ENCODE measurements around the gene L3MBTL4. TPM values are rescaled to one million over a fixed set of nuclear protein-coding genes. Genes with fewer than 3 reads are reported as not detected.
"Not testable (repeated sequence)": the region's sequence is repeated elsewhere in the genome, so short reads cannot be mapped to it uniquely, and the experiment has no call there.

L3MBTL4 gene
- total and polyA plus RNA-seq, 12 donors, result 3.9 to 22.6 (median 8.7) TPM

DNA sequence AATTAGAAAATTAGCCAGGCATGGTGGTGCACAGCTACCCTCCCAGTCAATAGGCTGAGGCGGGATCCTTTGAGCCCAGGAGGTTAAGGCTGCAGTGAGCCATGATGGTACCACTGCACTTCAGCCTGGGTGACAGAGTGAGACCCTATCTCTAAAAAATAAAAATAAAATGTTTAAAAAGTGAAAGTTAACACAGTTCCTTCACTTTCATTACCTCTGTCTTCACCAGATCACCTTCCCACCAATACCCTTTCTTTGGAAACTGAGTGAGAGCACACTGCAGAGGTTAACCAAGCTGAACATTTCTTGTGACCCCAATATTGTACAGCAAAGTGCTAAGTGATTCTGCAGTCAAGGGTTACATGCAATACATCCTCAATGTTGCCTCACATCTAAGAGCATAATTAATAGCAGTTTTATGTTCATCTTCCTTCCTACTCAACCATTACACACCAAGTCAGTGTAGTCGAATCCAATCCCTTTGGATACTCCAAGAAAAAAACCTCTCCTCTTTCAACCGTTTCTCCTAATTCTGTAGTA, 1.7 kb downstream of the L3MBTL4 start:
- no peaks in the 10 kb centered on the region for H3K9me3 ChIP-seq (replicated peaks in 1 of 3)
- no peak for TF ChIP-seq POLR2A (IDR thresholded peaks at IDR 0.05)
- TF ChIP-seq, protein P1, sequence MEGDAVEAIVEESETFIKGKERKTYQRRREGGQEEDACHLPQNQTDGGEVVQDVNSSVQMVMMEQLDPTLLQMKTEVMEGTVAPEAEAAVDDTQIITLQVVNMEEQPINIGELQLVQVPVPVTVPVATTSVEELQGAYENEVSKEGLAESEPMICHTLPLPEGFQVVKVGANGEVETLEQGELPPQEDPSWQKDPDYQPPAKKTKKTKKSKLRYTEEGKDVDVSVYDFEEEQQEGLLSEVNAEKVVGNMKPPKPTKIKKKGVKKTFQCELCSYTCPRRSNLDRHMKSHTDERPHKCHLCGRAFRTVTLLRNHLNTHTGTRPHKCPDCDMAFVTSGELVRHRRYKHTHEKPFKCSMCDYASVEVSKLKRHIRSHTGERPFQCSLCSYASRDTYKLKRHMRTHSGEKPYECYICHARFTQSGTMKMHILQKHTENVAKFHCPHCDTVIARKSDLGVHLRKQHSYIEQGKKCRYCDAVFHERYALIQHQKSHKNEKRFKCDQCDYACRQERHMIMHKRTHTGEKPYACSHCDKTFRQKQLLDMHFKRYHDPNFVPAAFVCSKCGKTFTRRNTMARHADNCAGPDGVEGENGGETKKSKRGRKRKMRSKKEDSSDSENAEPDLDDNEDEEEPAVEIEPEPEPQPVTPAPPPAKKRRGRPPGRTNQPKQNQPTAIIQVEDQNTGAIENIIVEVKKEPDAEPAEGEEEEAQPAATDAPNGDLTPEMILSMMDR (IDR thresholded peaks at IDR 0.05), result no peak
- H3K27ac ChIP-seq, result peak overlapping the region in 1 of 5 donors; percentile 99
- peak overlapping the region in 1 of 4 donors; percentile 98 for H3K4me3 ChIP-seq
- H3K36me3 ChIP-seq (replicated peaks in 1 of 2), result no peaks in the 10 kb centered on the region
- WGBS, 4 donors, result 78 to 85% (median 80%) methylated on average over 3 of the region's 3 CpGs
- peaks cover 0 to 4% of the 10 kb centered on the region in 2 donors for H3K4me1 ChIP-seq (replicated peaks in 1 of 2)
- no peak for DNase-seq
- no peaks in the 10 kb centered on the region for H3K27me3 ChIP-seq
- intact Hi-C loops (cut with DNase I), result loop anchor here in 1 of 2 donors (10.0 kb wide), 2 partner anchors 158 to 518 kb away; partner anchors contain the start of gene TMEM200C

DNA sequence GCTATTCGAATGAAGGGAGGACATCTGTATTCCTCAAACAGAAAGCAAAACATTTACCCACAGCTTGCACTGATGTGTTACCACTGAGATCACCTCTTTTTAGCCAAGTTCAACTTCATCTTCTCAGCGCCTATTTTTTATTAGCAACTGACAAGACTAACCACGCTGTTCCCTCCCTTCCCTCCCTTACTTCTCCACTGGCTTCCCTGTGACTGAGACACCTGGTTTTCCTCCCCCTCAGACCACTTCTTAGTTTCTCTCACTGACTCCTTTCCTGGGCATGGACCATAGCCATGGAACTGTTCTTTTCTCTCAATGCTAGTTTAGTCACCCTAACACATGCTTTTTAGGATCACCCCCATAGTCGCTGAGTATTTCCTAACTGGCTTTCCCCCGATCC, 3.3 kb downstream of the L3MBTL4 start:
- H3K27me3 ChIP-seq, result no peaks in the 10 kb centered on the region
- H3K4me3 ChIP-seq, result no peak overlapping the region
- WGBS, 4 donors, result 62 to 81% (median 76%) methylated on average over 5 of the region's 5 CpGs
- no peaks in the 10 kb centered on the region for H3K9me3 ChIP-seq (replicated peaks in 1 of 3)
- peaks cover 0 to 14% of the 10 kb centered on the region in 2 donors for H3K4me1 ChIP-seq (replicated peaks in 1 of 2)
- intact Hi-C loops (cut with DNase I), result loop anchor here in 1 of 2 donors (10.0 kb wide), 2 partner anchors 157 to 517 kb away; partner anchors contain the start of gene TMEM200C
- H3K36me3 ChIP-seq (replicated peaks in 1 of 2), result no peaks in the 10 kb centered on the region
- TF ChIP-seq, protein P1 (IDR thresholded peaks at IDR 0.05), result no peak
- no peak for TF ChIP-seq POLR2A (IDR thresholded peaks at IDR 0.05)
- no peak for DNase-seq
- no peak overlapping the region for H3K27ac ChIP-seq

DNA sequence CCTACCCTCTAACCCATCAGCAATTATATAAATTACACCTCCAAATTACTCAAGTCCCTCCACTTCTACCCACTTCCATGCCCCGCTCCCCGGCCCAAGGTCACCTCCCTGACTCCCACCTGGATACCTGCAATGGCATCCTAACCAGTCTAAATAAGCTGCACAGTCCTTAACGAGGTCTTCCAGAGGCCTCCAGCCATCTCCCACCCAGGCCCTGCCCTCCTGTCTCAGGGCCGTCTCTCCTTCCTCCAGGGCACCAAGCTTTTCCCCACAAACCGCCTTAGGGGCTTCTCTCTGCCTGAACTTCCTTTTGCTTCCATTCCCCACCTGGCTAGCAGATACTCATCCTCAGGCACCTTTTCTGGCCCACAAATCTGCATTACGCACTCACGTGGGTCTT, 4.8 kb downstream of the L3MBTL4 start:
- H3K4me3 ChIP-seq, result no peak overlapping the region
- H3K27me3 ChIP-seq, result no peaks in the 10 kb centered on the region
- DNase-seq, result no peak
- H3K9me3 ChIP-seq (replicated peaks in 1 of 3), result no peaks in the 10 kb centered on the region
- WGBS, 4 donors, result 93 to 95% (median 95%) methylated on average over 7 of the region's 7 CpGs
- no peaks in the 10 kb centered on the region for H3K36me3 ChIP-seq (replicated peaks in 1 of 2)
- no peak for TF ChIP-seq POLR2A (IDR thresholded peaks at IDR 0.05)
- TF ChIP-seq, protein P1 (IDR thresholded peaks at IDR 0.05), result no peak
- intact Hi-C loops (cut with DNase I), result loop anchor here in 1 of 2 donors (10.0 kb wide), 2 partner anchors 155 to 515 kb away; partner anchors contain the start of gene TMEM200C
- H3K27ac ChIP-seq, result no peak overlapping the region
- H3K4me1 ChIP-seq (replicated peaks in 1 of 2), result peaks cover 3 to 27% of the 10 kb centered on the region in 2 donors

DNA sequence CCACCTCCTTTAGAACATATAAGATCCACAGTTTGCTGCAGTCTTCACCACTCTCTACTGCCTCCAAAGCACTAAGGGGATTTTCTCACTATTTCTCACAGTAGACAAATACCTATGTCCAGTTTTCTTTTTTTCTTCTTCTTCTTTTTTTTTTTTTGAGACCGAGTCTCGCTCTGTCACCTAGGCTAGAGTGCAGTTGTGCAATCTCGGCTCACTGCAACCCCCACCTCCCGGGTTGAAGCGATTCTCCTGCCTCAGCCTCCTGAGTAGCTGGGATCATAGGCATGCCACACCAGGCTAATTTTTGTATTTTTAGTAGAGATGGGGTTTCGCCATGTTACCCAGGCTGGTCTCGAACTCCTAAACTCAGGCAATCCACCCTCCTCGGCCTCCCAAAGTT, 6.2 kb downstream of the L3MBTL4 start:
- H3K36me3 ChIP-seq (replicated peaks in 1 of 2); H3K27ac ChIP-seq; H3K4me3 ChIP-seq; intact Hi-C loops (cut with DNase I); DNase-seq; H3K27me3 ChIP-seq; H3K9me3 ChIP-seq (replicated peaks in 1 of 3): not testable (repeated sequence)
- H3K4me1 ChIP-seq (replicated peaks in 1 of 2), result peaks cover 3 to 27% of the 10 kb centered on the region in 2 donors
- 91 to 98% (median 96%) methylated on average over 8 of the region's 8 CpGs for WGBS, 4 donors

Data from adrenal gland (tissue), 12 donors.